Ovary (tissue), 3 donors: ENCODE data around the gene KIF15.

Experiments
- CTCF ChIP-seq, 3 donors: fragments of 450-650 bp in 2 of 3; fragments of 200-600 bp in 1 of 3; IDR thresholded peaks; one replicate each; pipeline versions ENCODE4 v1.5.1 to v1.8.0; 2016 to 2022; ENCODE audit warnings: antibody characterized with exemption in 3 of 3, mild to moderate bottlenecking in 1 of 3
- POLR2A ChIP-seq: fragments of 450-650 bp; IDR thresholded peaks from one replicate; pipeline ENCODE4 v1.6.1; 2017; ENCODE audit warnings: antibody characterized with exemption, mild to moderate bottlenecking, moderate library complexity
- donor health status: DM: no; HTN: no; CAD: no.

DNA sequence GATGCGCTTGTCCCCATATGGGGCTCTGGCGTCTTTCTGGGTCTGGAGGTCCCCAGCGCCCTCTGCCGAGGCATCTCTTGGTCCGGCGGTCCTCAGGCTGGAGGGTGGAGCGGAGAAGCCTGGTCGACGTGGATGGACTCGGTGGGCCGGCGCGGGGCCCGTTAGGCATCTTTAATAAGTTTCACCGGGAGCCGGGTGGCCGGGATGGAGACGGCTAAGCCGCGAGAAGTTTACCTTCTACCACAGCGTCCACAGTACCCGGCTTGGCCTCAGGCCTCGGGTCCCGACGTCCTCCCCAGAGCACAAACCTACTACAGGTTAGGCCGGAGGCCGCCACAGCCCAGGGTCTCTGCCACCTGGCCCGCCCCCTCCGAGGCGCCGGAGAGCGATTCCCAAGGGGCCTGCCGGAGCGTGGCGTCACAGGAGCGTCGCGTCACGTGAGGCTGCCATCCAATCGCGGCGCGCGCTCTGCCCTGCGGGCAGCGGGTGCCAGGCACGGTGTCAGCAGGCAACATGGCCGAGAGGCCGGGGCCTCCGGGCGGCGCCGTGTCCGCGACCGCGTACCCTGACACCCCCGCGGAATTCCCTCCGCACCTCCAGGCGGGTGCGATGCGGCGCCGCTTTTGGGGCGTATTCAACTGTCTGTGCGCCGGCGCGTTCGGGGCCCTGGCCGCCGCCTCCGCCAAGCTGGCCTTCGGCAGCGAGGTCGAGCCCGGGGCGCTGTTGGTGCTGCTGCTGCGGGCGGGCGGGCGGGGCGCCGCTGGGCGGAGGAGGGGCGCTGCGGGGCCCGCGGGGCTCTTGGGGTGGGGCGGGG lies 100.0 kb downstream of the KIF15 start, which contains the start of gene TMEM42:
- TF ChIP-seq CTCF (IDR thresholded peaks at IDR 0.05) (peak in 1 of 3 donors; percentile 19), POLR2A (peak; percentile 81)
